HCEC 1CT (cell line): ENCODE data around the gene ZPBP2.

Experiments used
- DNase-seq: peaks from one replicate; pipeline ENCODE4 v3.0.0-alpha.2; 2017

The ZPBP2 gene

DNA sequence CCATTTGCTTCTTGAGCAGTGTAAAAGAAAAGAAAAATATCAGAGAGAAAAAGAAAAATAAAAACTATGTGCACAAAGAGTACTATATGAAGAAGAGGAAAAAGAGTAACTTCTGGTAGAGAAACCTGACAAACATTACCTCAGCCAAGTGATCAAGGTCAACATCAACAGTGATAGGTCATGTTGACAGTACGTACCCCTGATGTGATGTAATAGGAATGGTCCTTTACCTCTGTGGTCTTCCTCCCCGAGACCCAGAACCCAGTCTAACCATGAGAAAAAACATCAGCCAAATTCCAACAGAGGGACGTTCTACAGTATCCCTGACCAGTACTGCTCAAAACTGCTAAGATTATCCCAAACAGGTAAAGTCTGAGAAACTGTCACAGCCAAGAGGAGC lies 46.0 kb downstream of the ZPBP2 start:
- no peak for DNase-seq

DNA sequence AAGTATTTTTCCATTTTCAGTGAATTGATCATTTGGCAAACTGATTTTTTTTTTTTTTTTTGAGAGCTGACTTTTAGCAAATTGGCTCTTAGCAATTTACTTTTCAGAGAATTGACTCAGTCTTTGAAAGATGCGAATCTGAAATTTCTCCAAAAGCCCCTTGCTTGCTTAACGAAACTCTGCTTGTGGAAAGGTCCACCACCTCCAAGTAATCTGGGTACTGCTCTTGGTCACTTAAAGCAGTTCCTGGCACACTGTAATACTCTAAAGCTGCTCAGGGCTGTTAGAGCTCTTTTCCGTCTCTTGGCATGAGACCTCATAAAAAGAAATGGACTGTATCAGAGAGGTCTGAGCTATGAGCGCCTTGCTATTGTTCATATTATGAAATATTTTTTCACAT lies 47.6 kb downstream of the ZPBP2 start:
- no peak for DNase-seq

DNA sequence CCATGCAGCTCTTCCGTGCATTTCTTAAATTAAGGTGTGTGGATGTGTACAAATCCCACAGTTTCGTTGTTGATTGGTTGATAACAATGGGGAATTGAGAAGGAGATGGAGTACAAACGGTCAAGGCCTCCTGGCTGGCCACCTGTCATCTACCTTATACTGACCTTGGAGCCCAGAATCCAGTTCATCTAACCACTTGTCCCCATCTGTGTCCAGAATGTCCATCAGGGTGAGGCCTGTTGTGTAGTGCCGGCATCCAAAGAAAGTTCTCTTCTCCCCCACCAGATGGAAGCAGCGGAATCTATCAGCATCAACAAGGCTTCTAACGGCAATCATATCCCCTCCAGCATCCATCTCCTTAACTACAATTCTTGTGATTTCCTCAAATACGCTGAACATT lies 48.9 kb downstream of the ZPBP2 start:
- no peak for DNase-seq

DNA sequence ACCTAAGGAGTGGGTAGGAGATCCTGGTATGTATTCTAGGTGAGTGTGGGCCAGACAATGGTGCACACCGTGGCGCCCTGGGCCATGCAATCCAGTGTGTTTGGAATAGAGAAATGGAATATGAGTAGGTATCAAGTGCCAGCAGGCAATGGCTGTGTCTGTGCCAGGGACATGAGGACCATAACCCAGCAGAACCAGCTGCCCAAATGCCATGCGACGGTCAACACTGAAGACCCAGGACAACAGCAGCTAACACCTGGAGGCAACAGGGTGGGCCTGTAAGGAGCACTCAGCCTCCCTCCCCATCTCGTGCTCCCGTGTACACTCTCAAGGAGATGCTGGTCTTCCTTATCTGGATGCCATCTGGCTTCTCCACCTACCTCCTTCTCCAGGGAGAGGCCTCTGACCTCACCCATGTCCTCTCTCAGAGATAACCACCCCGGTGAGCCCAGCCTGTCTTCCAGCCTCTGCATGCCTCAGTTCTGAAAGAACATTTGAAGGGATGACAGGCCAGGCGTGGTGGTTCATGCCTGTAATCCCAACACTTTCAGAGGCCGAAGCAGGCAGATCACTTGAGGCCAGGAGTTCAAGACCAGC lies 51.2 kb downstream of the ZPBP2 start:
- DNase-seq: no peak

DNA sequence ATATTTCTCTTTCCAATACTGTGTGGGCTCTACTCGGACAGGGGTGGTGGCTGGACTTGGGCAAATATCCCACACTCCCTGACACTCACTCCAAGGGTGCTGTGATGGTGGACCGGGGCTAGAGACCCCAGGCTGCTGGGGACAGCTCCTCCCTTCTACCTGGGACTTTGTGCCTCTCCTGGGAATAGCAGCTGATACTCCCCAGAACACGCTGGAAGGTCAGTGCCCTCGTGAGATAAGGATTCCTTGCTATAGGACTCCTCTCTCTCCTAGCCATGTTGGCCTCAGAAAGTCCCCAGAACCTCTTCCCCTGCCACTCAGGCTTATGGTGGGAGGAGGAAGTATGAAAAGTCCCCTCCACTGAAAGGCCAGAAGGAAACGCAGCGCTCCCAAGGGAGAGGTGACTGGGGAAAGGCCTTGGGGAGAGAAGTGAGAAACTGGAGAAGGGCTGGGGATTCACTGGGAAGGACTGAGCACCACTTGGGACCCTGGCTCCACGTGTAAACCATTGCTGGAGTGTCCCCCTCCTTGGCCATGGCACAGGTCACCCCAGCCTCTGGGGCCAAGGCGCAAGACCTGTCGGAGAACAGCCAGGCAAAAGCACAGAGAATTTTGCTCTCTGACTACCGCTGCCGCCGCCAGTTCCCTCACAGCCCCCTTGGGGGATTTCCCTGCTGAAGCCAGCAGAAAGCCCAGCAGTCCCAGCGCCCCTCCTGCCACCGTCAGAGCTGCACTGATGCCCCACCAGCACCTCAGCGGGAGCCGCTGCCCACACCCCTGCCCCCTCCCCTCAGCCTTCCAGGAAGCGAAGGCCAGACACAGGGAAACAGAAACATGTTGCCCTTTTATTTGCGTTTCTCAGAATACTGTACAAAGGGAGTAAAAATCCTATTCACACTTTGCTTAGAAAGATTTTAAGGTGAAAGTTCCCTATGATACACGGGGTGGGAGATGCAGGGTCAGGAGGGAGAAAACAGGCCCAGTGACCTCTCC lies 52.5 kb downstream of the ZPBP2 start:
- DNase-seq: no peak

DNA sequence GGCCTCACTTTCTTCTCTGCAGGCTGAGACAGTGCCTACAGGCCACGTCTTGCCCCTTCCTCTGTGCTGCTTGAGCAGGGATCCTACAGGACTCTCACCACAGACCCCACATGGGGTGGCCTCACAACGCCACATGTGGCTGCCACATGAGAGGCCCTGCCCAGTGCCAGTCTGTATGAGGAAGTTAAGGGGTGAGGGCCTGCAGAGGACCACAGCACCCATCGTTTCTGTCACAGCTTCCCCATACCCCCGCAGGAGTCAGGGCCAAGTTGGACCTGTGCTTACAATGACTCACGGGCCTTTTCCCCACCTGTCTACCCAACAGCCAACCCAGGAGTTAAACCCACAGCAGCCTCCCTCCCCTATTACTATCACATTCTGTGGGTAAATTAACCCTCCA lies 53.3 kb downstream of the ZPBP2 start:
- DNase-seq: no peak

DNA sequence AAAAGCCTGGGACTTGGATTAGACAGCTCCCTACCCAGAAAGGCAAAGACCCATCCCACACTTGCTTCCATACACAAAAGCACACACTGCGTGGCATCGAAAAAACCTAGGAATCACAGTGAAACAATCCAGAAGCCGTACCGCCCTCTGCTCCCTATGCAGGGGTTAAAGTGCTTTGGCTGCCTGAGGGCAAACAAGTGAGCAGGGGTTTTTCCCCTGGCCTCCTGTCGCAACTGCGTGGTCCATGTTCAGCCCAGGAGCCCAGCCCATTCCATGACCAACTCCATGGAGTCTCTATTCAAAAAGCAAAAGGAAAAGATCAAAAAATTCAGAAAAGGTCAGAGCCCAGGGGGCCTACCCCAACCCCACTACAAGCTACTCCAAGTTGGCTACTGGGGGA lies 54.0 kb downstream of the ZPBP2 start:
- DNase-seq: no peak

DNA sequence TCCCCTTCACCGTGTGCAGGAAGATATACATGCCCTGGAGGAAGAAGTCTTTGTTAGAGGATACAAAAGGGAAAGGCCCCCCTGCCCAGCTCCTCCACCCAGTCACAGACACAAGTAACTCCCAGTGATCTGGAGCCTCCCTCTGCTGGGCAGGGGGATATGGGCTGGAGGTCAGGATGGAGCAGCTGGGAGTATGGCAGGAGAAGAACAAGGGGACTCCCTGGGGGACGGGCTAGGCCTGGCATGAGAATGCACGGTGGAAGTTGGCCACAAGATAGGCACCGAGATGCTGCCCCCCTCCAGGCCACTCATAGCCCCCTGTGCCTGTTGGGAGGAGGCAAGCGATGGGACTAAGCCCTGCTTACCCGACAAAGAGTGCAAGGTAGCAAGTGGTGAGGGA lies 55.2 kb downstream of the ZPBP2 start:
- no peak for DNase-seq

DNA sequence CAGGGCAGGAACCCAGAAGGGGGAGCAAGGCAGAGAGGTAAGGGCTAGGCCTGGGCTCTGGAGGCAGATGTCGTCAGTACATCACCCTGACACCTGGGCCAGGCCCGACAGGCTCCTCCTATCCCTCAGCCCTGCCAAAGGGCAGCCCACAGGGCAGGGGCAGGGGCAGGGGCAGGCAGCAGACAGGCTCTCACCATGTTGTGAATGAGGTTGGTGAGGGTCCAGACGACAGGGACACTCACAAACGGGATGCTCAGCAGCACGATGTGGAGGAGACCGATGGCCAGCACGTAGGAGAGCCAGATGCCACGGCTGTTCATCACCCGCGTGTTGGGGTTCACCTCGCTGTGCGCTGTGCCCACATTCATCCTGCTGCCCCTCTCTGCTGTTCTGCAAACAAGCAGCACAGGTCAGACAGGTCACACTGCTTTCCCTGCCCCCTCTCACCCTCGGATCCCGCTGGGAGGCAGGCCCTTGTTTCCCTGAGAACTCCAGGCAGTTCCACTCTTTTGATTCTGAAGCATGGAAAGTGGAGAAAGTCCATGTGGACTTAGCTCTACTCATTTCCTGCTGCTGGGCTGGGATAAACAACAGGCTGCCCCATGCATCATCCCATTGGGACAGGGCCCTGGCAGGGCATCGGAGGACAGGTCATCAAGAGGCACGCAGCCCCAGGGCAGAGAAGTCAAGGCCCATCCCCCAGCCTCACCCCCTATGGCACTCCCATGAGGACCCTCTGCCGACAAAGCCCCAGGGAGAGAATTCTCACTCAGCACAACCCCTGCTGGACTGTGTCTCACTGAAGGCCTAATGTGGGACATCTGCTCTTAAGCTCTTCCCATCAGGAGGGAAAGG lies 56.1 kb downstream of the ZPBP2 start:
- DNase-seq: peak; percentile 16

DNA sequence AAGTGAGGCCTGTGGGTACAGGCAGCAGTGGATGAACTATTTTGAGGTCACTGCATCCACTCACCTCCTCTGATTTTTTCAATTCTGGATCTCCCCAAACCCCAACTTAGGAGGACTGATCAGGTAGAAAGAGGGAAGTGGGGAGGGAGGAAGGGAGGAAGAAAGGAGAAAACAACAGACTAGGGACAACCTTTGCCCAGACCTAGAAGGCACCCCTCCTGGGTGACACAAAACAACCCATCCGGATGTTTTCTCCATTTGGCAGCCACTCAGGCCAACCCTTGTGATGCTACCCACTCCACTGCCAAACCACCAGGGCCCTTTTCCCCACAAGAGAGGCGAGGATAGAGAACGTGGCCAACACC lies 56.7 kb downstream of the ZPBP2 start:
- DNase-seq: no peak

DNA sequence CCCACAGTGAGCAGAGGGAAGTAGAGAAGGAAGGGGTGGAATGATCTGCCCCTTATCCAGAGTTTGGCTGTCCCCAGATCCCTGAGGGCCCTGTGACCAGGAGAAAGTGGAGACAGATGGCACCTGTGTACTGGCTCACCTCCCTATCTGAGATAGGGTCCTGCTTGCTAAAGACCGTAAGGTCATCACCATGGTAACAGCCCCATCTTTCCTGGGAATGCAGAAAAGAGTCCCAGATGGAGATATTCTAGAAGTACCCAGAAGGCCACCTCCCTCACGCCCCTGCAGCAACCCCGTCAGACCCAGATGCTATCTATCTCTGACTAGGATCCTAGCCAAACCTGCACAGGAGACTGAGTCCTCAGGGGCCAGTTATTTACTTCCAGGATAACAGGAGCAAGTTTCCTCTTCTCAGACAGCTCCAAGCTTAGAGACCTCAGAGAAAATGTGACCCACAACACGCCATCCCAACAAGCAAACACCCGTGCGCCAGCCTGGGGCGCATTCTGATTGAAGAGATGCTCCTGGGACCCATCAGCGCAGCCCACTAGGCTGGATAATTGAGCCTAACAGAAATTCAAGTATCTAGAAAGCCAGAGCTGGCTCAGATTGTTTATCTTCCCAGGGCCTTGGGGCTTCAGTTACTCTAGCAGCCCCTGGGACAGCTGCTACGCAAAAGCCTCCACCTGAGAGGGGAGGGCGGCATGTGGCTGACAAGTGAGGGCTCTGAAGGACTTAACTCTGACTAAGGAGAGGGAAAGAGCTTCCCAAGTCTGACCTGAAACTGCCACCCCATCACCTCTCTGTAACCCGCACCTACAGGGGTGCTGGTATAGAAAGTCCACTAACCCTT lies 57.5 kb downstream of the ZPBP2 start:
- no peak for DNase-seq

DNA sequence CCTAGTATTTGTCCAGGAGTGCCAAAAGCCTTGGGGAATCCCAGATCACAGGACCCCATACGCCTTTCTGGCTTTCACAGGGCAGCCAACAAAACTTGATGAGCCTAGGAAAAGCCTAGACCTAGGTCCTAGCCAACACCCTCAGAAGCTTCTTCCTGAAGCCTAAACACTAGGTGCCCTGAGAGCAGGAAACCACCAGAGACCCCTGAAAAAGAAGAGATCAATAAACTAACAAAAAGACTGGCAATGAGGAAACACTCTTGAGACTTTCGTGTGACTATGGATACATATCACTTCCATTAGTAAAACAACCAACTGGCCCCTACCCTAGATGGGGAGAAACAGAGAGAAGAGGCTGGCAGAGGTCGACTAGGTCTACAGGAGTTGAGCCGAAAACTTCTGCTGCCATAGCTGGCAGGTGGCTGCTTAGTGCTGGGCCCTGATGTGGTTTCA lies 58.2 kb downstream of the ZPBP2 start:
- DNase-seq: no peak

DNA sequence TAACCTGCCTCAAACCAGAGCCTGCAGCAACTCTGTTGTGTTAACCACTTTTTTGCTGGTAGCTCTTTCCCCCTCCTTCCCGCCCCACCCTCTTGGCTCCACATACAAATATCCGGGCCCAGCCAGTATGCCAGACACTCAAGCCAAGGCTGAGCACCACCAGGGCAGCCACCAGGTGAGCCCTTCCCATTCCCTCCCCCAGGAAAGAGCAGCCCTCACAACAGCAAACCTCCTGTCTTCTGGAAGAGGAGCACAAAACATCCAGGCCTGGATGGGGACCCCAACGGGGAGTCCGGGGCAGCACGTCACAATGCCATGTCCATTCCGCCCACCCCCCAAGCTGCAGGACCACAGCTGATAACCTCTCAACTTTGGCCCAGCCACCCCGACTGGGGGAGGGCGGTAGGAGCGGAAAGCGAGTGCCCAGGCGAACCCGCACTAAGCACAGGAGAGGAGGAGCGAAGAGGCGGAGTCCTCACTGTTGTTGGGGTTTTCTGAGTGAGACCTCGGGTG lies 58.6 kb downstream of the ZPBP2 start:
- DNase-seq: no peak
